Heart left ventricle (tissue), 16 donors: ENCODE data around the gene UBE2I. TPM values are rescaled to one million over a fixed set of nuclear protein-coding genes. Genes with fewer than 3 reads are reported as not detected.

Experiments used
- ATAC-seq, 4 donors: fragments of 200-7000 bp; cut with Tn5 transposase; one replicate each; pipeline ENCODE4 v1.9.1; 2020 to 2022; ENCODE audit warnings: moderate library complexity in 4 of 4, mild to moderate bottlenecking in 3 of 4, moderate number of reproducible peaks in 1 of 4
- DNase-seq, 5 donors: peaks; one replicate each; pipeline ENCODE4 v3.0.0-alpha.2; 2020
- H3K27ac ChIP-seq, 12 donors: fragments of 200-600 bp; sonication (generic) in 4 of 12; one replicate each; pipeline versions ENCODE4 v1.5.0 to v1.8.0; 2016 to 2022; ENCODE audit warnings: mild to moderate bottlenecking in 2 of 12
- H3K27me3 ChIP-seq, 9 donors: fragments of 200-600 bp; sonication (generic) in 2 of 9; one replicate each; pipeline versions ENCODE4 v1.5.1 to v1.8.0; 2016 to 2022; ENCODE audit warnings: mild to moderate bottlenecking in 3 of 9
- H3K36me3 ChIP-seq, 9 donors: fragments of 200-600 bp; sonication (generic) in 2 of 9; one replicate each; pipeline versions ENCODE4 v1.5.0 to v1.8.0; 2018 to 2022; ENCODE audit warnings: mild to moderate bottlenecking in 2 of 9
- H3K4me1 ChIP-seq, 12 donors: fragments of 200-600 bp; sonication (generic) in 4 of 12; one replicate each; pipeline versions ENCODE4 v1.5.0 to v1.8.0; 2016 to 2022; ENCODE audit warnings: mild to moderate bottlenecking in 3 of 12
- H3K4me3 ChIP-seq, 12 donors: fragments of 200-600 bp; sonication (generic) in 4 of 12; one replicate each; pipeline versions ENCODE4 v1.5.0 to v1.8.0; 2017 to 2022; ENCODE audit warnings: mild to moderate bottlenecking in 9 of 12, moderate library complexity in 4 of 12
- H3K9me3 ChIP-seq, 12 donors: fragments of 200-600 bp; sonication (generic) in 4 of 12; one replicate each; pipeline versions ENCODE4 v1.5.0 to v1.8.0; 2016 to 2022; ENCODE audit warnings: mild to moderate bottlenecking in 1 of 12
- CTCF ChIP-seq, 12 donors: fragments of 200-600 bp; sonication (generic) in 4 of 12; IDR thresholded peaks; one replicate each; pipeline versions ENCODE4 v1.5.0 to v1.8.0; 2018 to 2022; ENCODE audit warnings: antibody characterized with exemption in 12 of 12, mild to moderate bottlenecking in 5 of 12
- POLR2A ChIP-seq, 2 donors: fragments of 450-650 bp; IDR thresholded peaks; one replicate each; pipeline ENCODE4 v1.6.1; 2017; ENCODE audit warnings: antibody characterized with exemption in 2 of 2, mild to moderate bottlenecking in 2 of 2, moderate library complexity in 2 of 2
- WGBS, 4 donors: extraction: QIAGEN DNeasy Blood & Tissue Kit in 2 of 4; methylation state at CpG; one replicate each; pipeline versions ENCODE4 v1.1.5 to v1.1.7; 2013 to 2018; 5-methylcytosine and 5-hydroxymethylcytosine counted together
- intact Hi-C, 10 donors: fragments of 100-400 bp; cut with DNase I; formaldehyde crosslinking; loops; one replicate each; pipeline versions ENCODE4 v1.11.1 to v1.14.2; 2022
- polyA plus RNA-seq, 2 donors: library from polyadenylated mRNA; stranded (reverse); fragments of 200-250 nt; gene quantifications; one replicate each; pipeline ENCODE4 v1.2.3, GENCODE V29; 2013
- total RNA-seq, 9 donors: library from RNA; depleted of rRNA in 2 of 9; stranded (reverse); fragments of >200 nt in 2 of 9; fragmentation: NEBNext Ultra II Directional in 3 of 9; extraction: Animal tissue kit (Norgen Biotek cat#: 25700) in 3 of 9; gene quantifications; one replicate each; pipeline versions ENCODE4 v1.1.0 to v1.2.4, GENCODE V29; 2016 to 2023
- donor health status: ischemic (EF 13 %, LVEDD 7.1; RV severe dilation, severe dysfunction).
- donor health status: healthy with polysubstance abuse.
- donor health status: DM: no; HTN: yes; CAD: no.
- donor health status: DM: no; HTN: no; CAD: no.
- donor health status: ischemic (EF 25% LVEDD 6.9; RV normal size, moderate dysfunction).
- donor health status: ischemic (EF 25% LVEDD 5.7; RV mildly dilated, moderate dysfunction).
- donor health status: healthy.
- donor health status: DM: yes; HTN: yes; CAD: no.
- donor health status: ischemic (EF 35%, LVEDD 5.7; RV mildly dilated, moderate dysfunction).
- donor health status: nonischemic (EF 11% LVEDD 7.7; RV severe dilation, severe dysfunction).
- donor health status: DM: yes; HTN: yes; CAD: no.
- donor health status: PGD.
- donor health status: ischemic (EF 29% LVEDD 5.4; RV normal size, mild dysfunction).
- donor health status: nonischemic (EF 23%, LVEDD 6.1; RV moderate dilation, normal function).

UBE2I gene
- total and polyA plus RNA-seq, 11 donors = 59.3 to 105 (median 82.5) TPM

- intact Hi-C loops = loop anchor here in 1 of 10 donors (5.0 kb wide), 1 partner anchor 468 kb away; the partner anchor contains the start of genes NUBP2 and SPSB3
- Histone ChIP-seq H3K27ac (no peak overlapping the region), H3K4me1 (peaks cover 8 to 42% (median 35%) of the 10 kb centered on the region in 12 donors), H3K9me3 (no peaks in the 10 kb centered on the region), H3K4me3 (no peak overlapping the region), H3K27me3 (no peaks in the 10 kb centered on the region), H3K36me3 (peaks cover 3 to 67% (median 51%) of the 10 kb centered on the region in 9 donors)
- WGBS, 4 donors = 85 to 89% (median 88%) methylated on average over 22 to 38 of the region's 38 CpGs
- TF ChIP-seq CTCF (IDR thresholded peaks at IDR 0.05) (no peak), POLR2A (IDR thresholded peaks at IDR 0.05) (no peak)
- no peak for ATAC-seq
- DNase-seq = no peak
Measured at GRCh38 chr16:1313721-1314369, 4.4 kb downstream of the UBE2I start.

DNA sequence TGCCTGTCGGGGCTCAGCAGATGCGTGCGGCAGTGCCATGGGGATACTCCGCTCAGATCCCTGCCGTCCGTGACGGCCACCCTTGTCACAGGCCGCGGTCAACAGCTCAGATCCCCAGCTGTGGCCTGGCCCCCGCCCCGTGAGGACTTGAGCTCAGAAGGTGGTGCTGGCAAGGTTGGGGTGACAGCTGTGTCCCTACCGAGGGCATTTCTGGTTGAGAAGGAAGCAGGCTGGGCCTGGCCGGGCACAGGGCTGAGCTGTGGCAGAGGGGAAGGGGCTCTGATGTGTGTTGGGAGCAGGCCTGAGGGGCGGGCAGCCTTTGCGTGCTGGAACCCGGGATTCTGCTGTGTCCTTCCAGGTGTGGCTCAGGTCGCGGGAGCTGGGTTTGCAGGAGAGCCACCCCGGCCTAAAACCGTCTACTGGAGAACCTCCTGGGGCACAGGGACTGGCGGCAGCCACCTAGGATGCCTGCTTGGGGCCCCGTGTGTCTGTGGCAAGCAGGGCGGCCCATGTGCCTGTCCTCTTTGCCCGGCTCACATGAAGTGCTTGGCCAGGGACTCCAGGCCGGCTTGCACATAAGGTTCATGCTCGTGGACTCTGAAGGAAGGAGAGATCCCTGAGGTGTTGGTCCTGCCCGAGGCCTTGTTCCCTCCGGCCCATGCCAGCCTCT lies 5.1 kb downstream of the UBE2I start:
- peaks cover 8 to 42% (median 35%) of the 10 kb centered on the region in 12 donors for H3K4me1 ChIP-seq
- no peak for ATAC-seq
- H3K4me3 ChIP-seq = no peak overlapping the region
- TF ChIP-seq CTCF (IDR thresholded peaks at IDR 0.05) (no peak), POLR2A (IDR thresholded peaks at IDR 0.05) (no peak)
- intact Hi-C loops = loop anchor here in 1 of 10 donors (5.0 kb wide), 1 partner anchor 468 kb away; the partner anchor contains the start of genes NUBP2 and SPSB3
- WGBS, 4 donors = 84 to 88% (median 86%) methylated on average over 22 to 28 of the region's 28 CpGs
- H3K9me3 ChIP-seq = no peaks in the 10 kb centered on the region
- DNase-seq = no peak
- H3K27me3 ChIP-seq = no peaks in the 10 kb centered on the region
- H3K36me3 ChIP-seq = peaks cover 4 to 74% (median 58%) of the 10 kb centered on the region in 9 donors
- no peak overlapping the region for H3K27ac ChIP-seq

- H3K36me3 ChIP-seq = peaks cover 8 to 82% (median 67%) of the 10 kb centered on the region in 9 donors
- H3K27ac ChIP-seq = no peak overlapping the region
- intact Hi-C loops = no loop called here
- peaks cover 8 to 40% (median 34%) of the 10 kb centered on the region in 12 donors for H3K4me1 ChIP-seq
- ATAC-seq (no peak), DNase-seq (no peak)
- H3K27me3 ChIP-seq = no peaks in the 10 kb centered on the region
- no peak for TF ChIP-seq CTCF (IDR thresholded peaks at IDR 0.05)
- TF ChIP-seq POLR2A (IDR thresholded peaks at IDR 0.05) = no peak
- no peaks in the 10 kb centered on the region for H3K9me3 ChIP-seq
- H3K4me3 ChIP-seq = no peak overlapping the region
- 84 to 91% (median 86%) methylated on average over 38 to 46 of the region's 46 CpGs for WGBS, 4 donors
Measured at GRCh38 chr16:1315081-1316032, 5.9 kb downstream of the UBE2I start.
